ENCODE data around the gene SPNS3. TPM values are rescaled to one million over a fixed set of nuclear protein-coding genes. Genes with fewer than 3 reads are reported as not detected.
A peak's percentile ranks its signal among the peaks of the same experiment; 100 is the strongest.

Gene SPNS3
- polyA plus RNA-seq, 1 of the 3 experiments (the other 2 are of a cell fraction) = 0.05 TPM

DNA sequence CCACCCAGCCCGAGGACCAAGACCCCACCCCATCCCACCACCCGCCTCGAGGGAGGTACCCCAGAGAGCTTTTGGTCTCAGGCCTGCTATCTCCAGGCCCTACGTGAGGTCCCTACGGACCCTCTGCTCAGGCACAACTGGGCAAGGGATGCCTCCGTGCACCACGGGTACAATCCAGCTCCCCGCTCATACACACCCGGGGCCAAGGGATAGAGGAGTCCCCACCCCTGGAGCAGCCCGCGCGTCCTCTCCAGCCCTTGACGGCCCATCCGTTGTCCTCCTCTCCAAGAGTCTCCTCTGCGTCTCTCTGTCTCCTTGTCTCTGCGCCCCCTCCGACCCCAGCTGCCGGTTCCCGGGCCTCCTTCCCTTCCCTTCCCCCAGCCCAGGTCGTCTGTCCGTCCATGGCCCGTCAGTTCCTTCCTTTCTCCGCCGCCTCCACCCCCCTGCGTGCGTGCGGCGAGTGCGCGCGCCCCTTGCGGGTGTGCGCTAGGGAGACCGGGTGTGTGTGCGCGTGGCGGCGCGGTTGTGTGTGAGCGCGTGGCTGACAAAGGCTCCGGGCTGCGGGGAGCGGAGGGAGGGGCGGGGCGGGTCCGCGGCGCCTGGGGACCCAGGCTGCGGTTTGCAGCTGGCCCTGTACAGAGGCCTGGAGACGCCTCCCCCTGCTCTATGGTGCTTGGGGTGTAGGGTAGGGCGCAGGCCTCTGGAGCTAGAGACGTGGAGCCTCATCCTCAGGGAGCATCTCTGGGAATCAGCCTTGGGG lies 65.9 kb downstream of the SPNS3 start:
- ChIA-PET CTCF (interaction anchor here (0.7 to 3.3 kb wide), 5 partner anchors 12 to 79 kb away, joined by 3 to 10 read pairs (median 3); no protein-coding TSS in a partner anchor), POLR2A (no interaction called here)
- WGBS (ENCODE audit: low lambda C conversion rate) = 4% methylated on average over 27 of the region's 53 CpGs
- no peak for TF ChIP-seq SIN3A (IDR thresholded peaks at IDR 0.05; ENCODE audit: borderline replicate concordance, low read depth, low read length)
- TF ChIP-seq, protein P1, sequence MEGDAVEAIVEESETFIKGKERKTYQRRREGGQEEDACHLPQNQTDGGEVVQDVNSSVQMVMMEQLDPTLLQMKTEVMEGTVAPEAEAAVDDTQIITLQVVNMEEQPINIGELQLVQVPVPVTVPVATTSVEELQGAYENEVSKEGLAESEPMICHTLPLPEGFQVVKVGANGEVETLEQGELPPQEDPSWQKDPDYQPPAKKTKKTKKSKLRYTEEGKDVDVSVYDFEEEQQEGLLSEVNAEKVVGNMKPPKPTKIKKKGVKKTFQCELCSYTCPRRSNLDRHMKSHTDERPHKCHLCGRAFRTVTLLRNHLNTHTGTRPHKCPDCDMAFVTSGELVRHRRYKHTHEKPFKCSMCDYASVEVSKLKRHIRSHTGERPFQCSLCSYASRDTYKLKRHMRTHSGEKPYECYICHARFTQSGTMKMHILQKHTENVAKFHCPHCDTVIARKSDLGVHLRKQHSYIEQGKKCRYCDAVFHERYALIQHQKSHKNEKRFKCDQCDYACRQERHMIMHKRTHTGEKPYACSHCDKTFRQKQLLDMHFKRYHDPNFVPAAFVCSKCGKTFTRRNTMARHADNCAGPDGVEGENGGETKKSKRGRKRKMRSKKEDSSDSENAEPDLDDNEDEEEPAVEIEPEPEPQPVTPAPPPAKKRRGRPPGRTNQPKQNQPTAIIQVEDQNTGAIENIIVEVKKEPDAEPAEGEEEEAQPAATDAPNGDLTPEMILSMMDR (IDR thresholded peaks at IDR 0.05) = no peak
- TF ChIP-seq MXI1 (IDR thresholded peaks at IDR 0.05; ENCODE audit: low read depth, low read length) = no peak
- no peak overlapping the region for H3K27ac ChIP-seq (ENCODE audit: low read depth in 2 of 2, low read length in 1 of 2)
- no peaks in the 10 kb centered on the region for H3K9me2 ChIP-seq
- peaks cover 35% of the 10 kb centered on the region for H3K27me3 ChIP-seq (ENCODE audit: insufficient read depth)
- no peaks in the 10 kb centered on the region for H3K79me2 ChIP-seq (ENCODE audit: insufficient read depth)
- peak overlapping the region; percentile 47; the same call in 1 of the 2 replicates for H3K4me2 ChIP-seq
- H3K4me1 ChIP-seq (ENCODE audit: control insufficient read depth in 1 of 2, insufficient read depth in 2 of 2, low read depth in 1 of 2, low read length in 1 of 2) = peaks cover 0 to 3% of the 10 kb centered on the region in 2 experiments; a peak in 1 of 4 replicates
- H3F3A ChIP-seq (replicated peaks; ENCODE audit: insufficient read depth) = peaks cover 5% of the 10 kb centered on the region
- peak; percentile 75 for DNase-seq
- H3K9me3 ChIP-seq = no peaks in the 10 kb centered on the region
- no peaks in the 10 kb centered on the region for H3K36me3 ChIP-seq (replicated peaks in 1 of 2; ENCODE audit: control insufficient read depth in 1 of 2, insufficient read depth in 2 of 2, low read length in 1 of 2)
- no peak overlapping the region for H3K4me3 ChIP-seq (ENCODE audit: low read depth in 2 of 2, low read length in 1 of 2)
- no peak overlapping the region for H3K9ac ChIP-seq
- 0 out of 2 replicates have a peak, but pooled peaks cover 7% of the 10 kb centered on the region for H4K20me1 ChIP-seq (ENCODE audit: insufficient read depth)
- no peak overlapping the region for H2AFZ ChIP-seq (ENCODE audit: low read depth)

DNA sequence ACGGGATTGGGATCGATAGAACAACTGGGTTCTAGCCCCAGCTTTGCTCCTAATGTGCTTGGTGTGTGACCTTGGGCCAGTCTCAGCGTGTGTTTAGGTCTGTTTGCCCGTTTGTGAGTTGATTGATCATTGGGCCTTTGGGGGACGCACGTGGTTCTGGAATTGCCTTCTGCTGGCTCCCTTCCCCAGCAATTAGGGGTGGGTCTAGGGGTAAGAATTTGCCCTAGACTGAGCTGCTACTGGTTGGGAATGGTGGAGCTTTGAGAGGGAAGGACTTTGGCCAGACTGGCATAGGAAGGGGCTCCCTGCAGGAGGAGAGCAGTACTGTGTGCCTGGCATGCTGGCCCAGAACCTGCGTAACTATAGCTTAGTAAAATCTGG lies 66.4 kb downstream of the SPNS3 start:
- H3K9me3 ChIP-seq = no peaks in the 10 kb centered on the region
- no peak overlapping the region for H3K9ac ChIP-seq
- TF ChIP-seq, protein P2, sequence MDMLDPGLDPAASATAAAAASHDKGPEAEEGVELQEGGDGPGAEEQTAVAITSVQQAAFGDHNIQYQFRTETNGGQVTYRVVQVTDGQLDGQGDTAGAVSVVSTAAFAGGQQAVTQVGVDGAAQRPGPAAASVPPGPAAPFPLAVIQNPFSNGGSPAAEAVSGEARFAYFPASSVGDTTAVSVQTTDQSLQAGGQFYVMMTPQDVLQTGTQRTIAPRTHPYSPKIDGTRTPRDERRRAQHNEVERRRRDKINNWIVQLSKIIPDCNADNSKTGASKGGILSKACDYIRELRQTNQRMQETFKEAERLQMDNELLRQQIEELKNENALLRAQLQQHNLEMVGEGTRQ (IDR thresholded peaks at IDR 0.05; ENCODE audit: borderline replicate concordance, low read depth, low read length) = no peak
- TF ChIP-seq, protein P3, sequence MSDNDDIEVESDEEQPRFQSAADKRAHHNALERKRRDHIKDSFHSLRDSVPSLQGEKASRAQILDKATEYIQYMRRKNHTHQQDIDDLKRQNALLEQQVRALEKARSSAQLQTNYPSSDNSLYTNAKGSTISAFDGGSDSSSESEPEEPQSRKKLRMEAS (IDR thresholded peaks at IDR 0.05; ENCODE audit: low read depth) = no peak
- TF ChIP-seq EZH2phosphoT487 (IDR thresholded peaks at IDR 0.05; ENCODE audit: borderline replicate concordance, low read depth) (no peak), NFIC (IDR thresholded peaks at IDR 0.05; ENCODE audit: borderline replicate concordance) (no peak), RAD21 (IDR thresholded peaks at IDR 0.05; ENCODE audit: low read length) (no peak), TAF1 (IDR thresholded peaks at IDR 0.05; ENCODE audit: borderline replicate concordance, low read depth, low read length) (no peak), FOXM1 (IDR thresholded peaks at IDR 0.05; ENCODE audit: low read depth) (no peak), RCOR1 (IDR thresholded peaks at IDR 0.05; ENCODE audit: low read length) (no peak), MXI1 (IDR thresholded peaks at IDR 0.05; ENCODE audit: low read depth, low read length) (no peak), YY1 (IDR thresholded peaks at IDR 0.05; ENCODE audit: low read depth) (no peak), RXRA (IDR thresholded peaks at IDR 0.05; ENCODE audit: borderline replicate concordance, low read depth) (no peak), JUND (IDR thresholded peaks at IDR 0.05) (no peak), MEF2A (IDR thresholded peaks at IDR 0.05; ENCODE audit: borderline replicate concordance, low read depth) (no peak)
- TF ChIP-seq, protein P4, sequence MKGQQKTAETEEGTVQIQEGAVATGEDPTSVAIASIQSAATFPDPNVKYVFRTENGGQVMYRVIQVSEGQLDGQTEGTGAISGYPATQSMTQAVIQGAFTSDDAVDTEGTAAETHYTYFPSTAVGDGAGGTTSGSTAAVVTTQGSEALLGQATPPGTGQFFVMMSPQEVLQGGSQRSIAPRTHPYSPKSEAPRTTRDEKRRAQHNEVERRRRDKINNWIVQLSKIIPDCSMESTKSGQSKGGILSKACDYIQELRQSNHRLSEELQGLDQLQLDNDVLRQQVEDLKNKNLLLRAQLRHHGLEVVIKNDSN (IDR thresholded peaks at IDR 0.05; ENCODE audit: borderline replicate concordance, low read depth) = no peak
- TF ChIP-seq, protein P5, sequence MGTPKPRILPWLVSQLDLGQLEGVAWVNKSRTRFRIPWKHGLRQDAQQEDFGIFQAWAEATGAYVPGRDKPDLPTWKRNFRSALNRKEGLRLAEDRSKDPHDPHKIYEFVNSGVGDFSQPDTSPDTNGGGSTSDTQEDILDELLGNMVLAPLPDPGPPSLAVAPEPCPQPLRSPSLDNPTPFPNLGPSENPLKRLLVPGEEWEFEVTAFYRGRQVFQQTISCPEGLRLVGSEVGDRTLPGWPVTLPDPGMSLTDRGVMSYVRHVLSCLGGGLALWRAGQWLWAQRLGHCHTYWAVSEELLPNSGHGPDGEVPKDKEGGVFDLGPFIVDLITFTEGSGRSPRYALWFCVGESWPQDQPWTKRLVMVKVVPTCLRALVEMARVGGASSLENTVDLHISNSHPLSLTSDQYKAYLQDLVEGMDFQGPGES (IDR thresholded peaks at IDR 0.05; ENCODE audit: low read depth, low read length) = no peak
- TF ChIP-seq, protein P6, sequence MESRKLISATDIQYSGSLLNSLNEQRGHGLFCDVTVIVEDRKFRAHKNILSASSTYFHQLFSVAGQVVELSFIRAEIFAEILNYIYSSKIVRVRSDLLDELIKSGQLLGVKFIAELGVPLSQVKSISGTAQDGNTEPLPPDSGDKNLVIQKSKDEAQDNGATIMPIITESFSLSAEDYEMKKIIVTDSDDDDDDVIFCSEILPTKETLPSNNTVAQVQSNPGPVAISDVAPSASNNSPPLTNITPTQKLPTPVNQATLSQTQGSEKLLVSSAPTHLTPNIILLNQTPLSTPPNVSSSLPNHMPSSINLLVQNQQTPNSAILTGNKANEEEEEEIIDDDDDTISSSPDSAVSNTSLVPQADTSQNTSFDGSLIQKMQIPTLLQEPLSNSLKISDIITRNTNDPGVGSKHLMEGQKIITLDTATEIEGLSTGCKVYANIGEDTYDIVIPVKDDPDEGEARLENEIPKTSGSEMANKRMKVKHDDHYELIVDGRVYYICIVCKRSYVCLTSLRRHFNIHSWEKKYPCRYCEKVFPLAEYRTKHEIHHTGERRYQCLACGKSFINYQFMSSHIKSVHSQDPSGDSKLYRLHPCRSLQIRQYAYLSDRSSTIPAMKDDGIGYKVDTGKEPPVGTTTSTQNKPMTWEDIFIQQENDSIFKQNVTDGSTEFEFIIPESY (IDR thresholded peaks at IDR 0.05; ENCODE audit: borderline replicate concordance, low read depth) = no peak

More for the DNA sequence above, 66.4 kb downstream of the SPNS3 start:
- 34% methylated on average over 7 of the region's 7 CpGs for WGBS (ENCODE audit: low lambda C conversion rate)
- no peak overlapping the region for H2AFZ ChIP-seq (ENCODE audit: low read depth)
- peaks cover 5% of the 10 kb centered on the region for H3F3A ChIP-seq (replicated peaks; ENCODE audit: insufficient read depth)
- ChIA-PET POLR2A (no interaction called here), CTCF (interaction anchor here (0.7 to 3.3 kb wide), 4 partner anchors 12 to 80 kb away, joined by 3 to 10 read pairs (median 5); no protein-coding TSS in a partner anchor)
- peaks cover 0 to 3% of the 10 kb centered on the region in 2 experiments; a peak in 1 of 4 replicates for H3K4me1 ChIP-seq (ENCODE audit: control insufficient read depth in 1 of 2, insufficient read depth in 2 of 2, low read depth in 1 of 2, low read length in 1 of 2)
- H3K9me2 ChIP-seq = no peaks in the 10 kb centered on the region
- H3K79me2 ChIP-seq (ENCODE audit: insufficient read depth) = no peaks in the 10 kb centered on the region
- no peak overlapping the region for H3K4me2 ChIP-seq
- no peak for DNase-seq
- no peaks in the 10 kb centered on the region for H3K36me3 ChIP-seq (replicated peaks in 1 of 2; ENCODE audit: control insufficient read depth in 1 of 2, insufficient read depth in 2 of 2, low read length in 1 of 2)
- H3K4me3 ChIP-seq (ENCODE audit: low read depth in 2 of 2, low read length in 1 of 2) = no peak overlapping the region
- 0 out of 2 replicates have a peak, but pooled peaks cover 7% of the 10 kb centered on the region for H4K20me1 ChIP-seq (ENCODE audit: insufficient read depth)
- H3K27ac ChIP-seq (ENCODE audit: low read depth in 2 of 2, low read length in 1 of 2) = no peak overlapping the region
- peaks cover 35% of the 10 kb centered on the region for H3K27me3 ChIP-seq (ENCODE audit: insufficient read depth)
